GM10266 (cell line): ENCODE measurements around the gene MUC12.

Experiments
- DNase-seq: peaks from one replicate; pipeline ENCODE4 v3.0.0; 2012; ENCODE audit errors: extremely low spot score
- CTCF ChIP-seq: IDR thresholded peaks from 2 replicates; pipeline ENCODE4 v1.5.1; 2012; ENCODE audit warnings: mild to moderate bottlenecking, low read depth; ENCODE audit not compliant: control insufficient read depth, insufficient read depth; ENCODE audit errors: missing control alignments

MUC12 gene

GRCh38 chr7:100963874-100964273, 5.5 kb upstream of the MUC12 start:
- no peak for DNase-seq
- TF ChIP-seq CTCF = no peak

- DNase-seq = no peak
- no peak for TF ChIP-seq CTCF
Observed at GRCh38 chr7:100964630-100965029, 4.7 kb upstream of the MUC12 start.

- no peak for DNase-seq
- TF ChIP-seq CTCF = no peak
Observed at GRCh38 chr7:100965045-100965722, 4.2 kb upstream of the MUC12 start.

- peak; percentile 99 for TF ChIP-seq CTCF
- DNase-seq = peak; percentile 96
Observed at GRCh38 chr7:100965723-100966541, 3.4 kb upstream of the MUC12 start.

GRCh38 chr7:100966542-100967291, 2.6 kb upstream of the MUC12 start:
- no peak for TF ChIP-seq CTCF
- DNase-seq = no peak

- no peak for DNase-seq
- TF ChIP-seq CTCF = no peak
Observed at GRCh38 chr7:100967292-100967863, 2.0 kb upstream of the MUC12 start.
